A549 (cell line): Measurements from ENCODE around the gene BST1.

ENCODE experiments used
- CEBPB ChIP-seq, 2 experiments: fragments of >200 bp in 1 of 2; sonication (Bioruptor Twin) in 1 of 2; formaldehyde crosslinking in 1 of 2; IDR thresholded peaks; 2 replicates each; pipeline ENCODE4 v1.6.1; 2012 to 2016
- CHD2 ChIP-seq: fragments of 150-350 bp; IDR thresholded peaks from 2 replicates; pipeline ENCODE4 v1.6.1; 2014; ENCODE audit warnings: low read length; ENCODE audit not compliant: partially characterized antibody
- EP300 ChIP-seq, 2 experiments: fragments of >200 bp; sonication (Bioruptor Twin); formaldehyde crosslinking; IDR thresholded peaks; 2 replicates in 1 of 2; 3 replicates in 1 of 2; pipeline ENCODE4 v1.6.1; 2016 to 2017
- MAX ChIP-seq: IDR thresholded peaks from 2 replicates; pipeline ENCODE4 v1.6.1; 2012
- POLR2A ChIP-seq: IDR thresholded peaks from 2 replicates; pipeline ENCODE4 v1.6.1; 2012; ENCODE audit warnings: mild to moderate bottlenecking, low read length
- POLR2AphosphoS2 ChIP-seq: conservative IDR thresholded peaks from 2 replicates; pipeline ENCODE4 v1.6.1; 2012; ENCODE audit warnings: low read length, improper control_type of control experiment, inconsistent platforms
- RAD21 ChIP-seq, 2 experiments: fragments of >200 bp in 1 of 2; sonication (Bioruptor Twin) in 1 of 2; formaldehyde crosslinking in 1 of 2; IDR thresholded peaks in 1 of 2; conservative IDR thresholded peaks in 1 of 2; 2 replicates in 1 of 2; 3 replicates in 1 of 2; pipeline ENCODE4 v1.6.1; 2012 to 2018; ENCODE audit warnings: inconsistent platforms in 1 of 2
- ZC3H11A ChIP-seq: fragments of 450-650 bp; IDR thresholded peaks from 2 replicates; pipeline ENCODE4 v1.6.1; 2014; ENCODE audit warnings: antibody characterized with exemption, mild to moderate bottlenecking
- TF ChIP-seq, protein P1 (sequence below): fragments of >200 bp; sonication (Bioruptor Twin); formaldehyde crosslinking; IDR thresholded peaks from 3 replicates; pipeline ENCODE4 v1.5.1; 2016
- TF ChIP-seq, protein P2 (sequence below): fragments of 150-350 bp; IDR thresholded peaks from 2 replicates; pipeline ENCODE4 v1.6.1; 2014; ENCODE audit warnings: low read depth, mild to moderate bottlenecking, low read length

GRCh38 chr4:15740764-15741404 lies 38.0 kb downstream of the BST1 start:
- TF ChIP-seq POLR2AphosphoS2: no peak
- TF ChIP-seq EP300 (IDR thresholded peaks at IDR 0.05): no peak
- TF ChIP-seq, protein P1, sequence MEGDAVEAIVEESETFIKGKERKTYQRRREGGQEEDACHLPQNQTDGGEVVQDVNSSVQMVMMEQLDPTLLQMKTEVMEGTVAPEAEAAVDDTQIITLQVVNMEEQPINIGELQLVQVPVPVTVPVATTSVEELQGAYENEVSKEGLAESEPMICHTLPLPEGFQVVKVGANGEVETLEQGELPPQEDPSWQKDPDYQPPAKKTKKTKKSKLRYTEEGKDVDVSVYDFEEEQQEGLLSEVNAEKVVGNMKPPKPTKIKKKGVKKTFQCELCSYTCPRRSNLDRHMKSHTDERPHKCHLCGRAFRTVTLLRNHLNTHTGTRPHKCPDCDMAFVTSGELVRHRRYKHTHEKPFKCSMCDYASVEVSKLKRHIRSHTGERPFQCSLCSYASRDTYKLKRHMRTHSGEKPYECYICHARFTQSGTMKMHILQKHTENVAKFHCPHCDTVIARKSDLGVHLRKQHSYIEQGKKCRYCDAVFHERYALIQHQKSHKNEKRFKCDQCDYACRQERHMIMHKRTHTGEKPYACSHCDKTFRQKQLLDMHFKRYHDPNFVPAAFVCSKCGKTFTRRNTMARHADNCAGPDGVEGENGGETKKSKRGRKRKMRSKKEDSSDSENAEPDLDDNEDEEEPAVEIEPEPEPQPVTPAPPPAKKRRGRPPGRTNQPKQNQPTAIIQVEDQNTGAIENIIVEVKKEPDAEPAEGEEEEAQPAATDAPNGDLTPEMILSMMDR: no peak
- TF ChIP-seq RAD21 (conservative IDR thresholded peaks at IDR 0.05 in 1 of 2, IDR thresholded peaks at IDR 0.05 in 1 of 2): no peak
- TF ChIP-seq, protein P2, sequence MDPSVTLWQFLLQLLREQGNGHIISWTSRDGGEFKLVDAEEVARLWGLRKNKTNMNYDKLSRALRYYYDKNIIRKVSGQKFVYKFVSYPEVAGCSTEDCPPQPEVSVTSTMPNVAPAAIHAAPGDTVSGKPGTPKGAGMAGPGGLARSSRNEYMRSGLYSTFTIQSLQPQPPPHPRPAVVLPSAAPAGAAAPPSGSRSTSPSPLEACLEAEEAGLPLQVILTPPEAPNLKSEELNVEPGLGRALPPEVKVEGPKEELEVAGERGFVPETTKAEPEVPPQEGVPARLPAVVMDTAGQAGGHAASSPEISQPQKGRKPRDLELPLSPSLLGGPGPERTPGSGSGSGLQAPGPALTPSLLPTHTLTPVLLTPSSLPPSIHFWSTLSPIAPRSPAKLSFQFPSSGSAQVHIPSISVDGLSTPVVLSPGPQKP: no peak
- TF ChIP-seq ZC3H11A: no peak
- TF ChIP-seq CEBPB (IDR thresholded peaks at IDR 0.05): no peak
- no peak for TF ChIP-seq MAX
- no peak for TF ChIP-seq POLR2A
- TF ChIP-seq CHD2: no peak
